A673 (cell line): ENCODE measurements around the gene ASCL2. TPM values are rescaled to one million over a fixed set of nuclear protein-coding genes. Genes with fewer than 3 reads are reported as not detected.

Experiments used
- BruUV-seq: library from RNA; stranded (reverse); fragments of 400-500 nt; replicated peaks from 2 replicates; lab custom pipeline; 2021; lab: Mats Ljungman, UMichigan
- CTCF ChIA-PET: fragments of 300-600 bp; sonication (Branson Sonifier 250); formaldehyde crosslinking; loops from one replicate; lab custom pipeline; 2022; ENCODE audit warnings: antibody characterized with exemption; lab: Charles Lee
- POLR2A ChIA-PET: fragments of 300-600 bp; sonication (Branson Sonifier 250); formaldehyde crosslinking; loops from one replicate; lab custom pipeline; 2022; ENCODE audit warnings: antibody characterized with exemption; ENCODE audit not compliant: low non-redundant PET; lab: Charles Lee
- DNase-seq: peaks from one replicate; pipeline ENCODE4 v3.0.0-alpha.2; 2015; ENCODE audit warnings: low spot score
- H3K27ac ChIP-seq: fragments of 200-600 bp; sonication (generic); 2 replicates; pipeline ENCODE4 v1.5.1; 2016; ENCODE audit warnings: mixed run types, low read depth, mild to moderate bottlenecking, mixed read lengths, antibody characterized with exemption, low read length; ENCODE audit not compliant: poor library complexity, severe bottlenecking
- H3K27me3 ChIP-seq: fragments of 200-600 bp; sonication (generic); replicated peaks from 2 replicates; pipeline ENCODE4 v1.6.1; 2017; ENCODE audit warnings: mixed run types, low read depth, mild to moderate bottlenecking, mixed read lengths, antibody characterized with exemption, low read length; ENCODE audit not compliant: insufficient read depth, poor library complexity
- H3K36me3 ChIP-seq: fragments of 200-600 bp; sonication (generic); 2 replicates; pipeline ENCODE4 v1.6.1; 2016; ENCODE audit warnings: mixed run types, mild to moderate bottlenecking, mixed read lengths, antibody characterized with exemption, low read length; ENCODE audit not compliant: insufficient read depth, poor library complexity, severe bottlenecking
- H3K4me1 ChIP-seq: fragments of 200-600 bp; sonication (generic); 2 replicates; pipeline ENCODE4 v1.6.1; 2017; ENCODE audit warnings: mixed run types, mild to moderate bottlenecking, mixed read lengths, antibody characterized with exemption, low read length; ENCODE audit not compliant: insufficient read depth, poor library complexity, severe bottlenecking
- H3K4me3 ChIP-seq: fragments of 200-600 bp; sonication (generic); 2 replicates; pipeline ENCODE4 v1.5.1; 2016; ENCODE audit warnings: low read depth, mixed run types, mild to moderate bottlenecking, mixed read lengths, low read length; ENCODE audit not compliant: poor library complexity, severe bottlenecking
- H3K9me3 ChIP-seq: fragments of 200-600 bp; sonication (generic); 2 replicates; pipeline ENCODE4 v1.6.1; 2016; ENCODE audit warnings: mixed run types, low read depth, mild to moderate bottlenecking, mixed read lengths, antibody characterized with exemption, low read length; ENCODE audit not compliant: poor library complexity, severe bottlenecking
- EZH2 ChIP-seq: fragments of 200-600 bp; sonication (generic); IDR thresholded peaks from 2 replicates; pipeline ENCODE4 v1.6.1; 2017; ENCODE audit warnings: borderline replicate concordance, low read depth, mild to moderate bottlenecking, mixed read lengths, antibody characterized with exemption, low read length; ENCODE audit not compliant: poor library complexity, severe bottlenecking
- intact Hi-C: fragments of 100-400 bp; cut with micrococcal nuclease; formaldehyde crosslinking; loops from one replicate; pipeline ENCODE4 v1.10.0; 2022; ENCODE audit not compliant: unreplicated experiment
- total RNA-seq: library from RNA; stranded (reverse); gene quantifications from 2 replicates; pipeline ENCODE4 v1.2.3, GENCODE V29; 2021
- TF ChIP-seq, protein P1 (sequence below): fragments of 300-800, 200-600 bp; sonication (generic); conservative IDR thresholded peaks from 2 replicates; pipeline ENCODE4 v1.5.1; 2017; ENCODE audit warnings: low read depth, mild to moderate bottlenecking, antibody characterized with exemption, low read length, moderate library complexity, mixed read lengths

ASCL2 gene
- total RNA-seq, 1 experiment from 2014 or later, result not detected

DNA sequence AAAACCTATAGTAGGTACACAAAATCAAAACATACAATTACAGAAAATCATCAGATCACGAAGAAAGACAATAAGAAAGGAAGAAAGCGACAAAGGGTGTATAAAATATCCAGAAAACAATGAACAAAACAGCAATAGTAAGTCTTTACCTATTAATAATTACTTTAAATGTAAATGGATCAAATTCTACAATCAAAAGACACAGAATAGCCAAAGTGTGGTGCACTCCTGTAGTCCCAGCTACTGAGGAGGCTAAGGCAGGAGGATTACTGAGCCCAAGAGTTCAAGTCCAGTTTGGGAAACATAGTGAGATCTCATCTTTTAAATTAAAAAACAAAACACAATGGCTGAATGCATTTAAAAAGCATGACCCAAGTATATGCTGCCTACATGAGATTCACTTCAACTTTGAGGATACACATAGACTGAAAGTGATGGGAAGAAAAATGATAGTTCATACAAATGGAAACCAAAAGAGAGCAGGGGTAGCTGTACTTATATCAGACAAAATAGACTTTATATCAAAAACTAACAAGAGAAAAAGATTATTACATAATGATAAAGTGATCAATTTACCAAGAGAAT lies 40.6 kb downstream of the ASCL2 start:
- no peaks in the 10 kb centered on the region for H3K4me1 ChIP-seq
- intact Hi-C loops, result no loop called here
- H3K36me3 ChIP-seq, result no peaks in the 10 kb centered on the region
- TF ChIP-seq, protein P1, sequence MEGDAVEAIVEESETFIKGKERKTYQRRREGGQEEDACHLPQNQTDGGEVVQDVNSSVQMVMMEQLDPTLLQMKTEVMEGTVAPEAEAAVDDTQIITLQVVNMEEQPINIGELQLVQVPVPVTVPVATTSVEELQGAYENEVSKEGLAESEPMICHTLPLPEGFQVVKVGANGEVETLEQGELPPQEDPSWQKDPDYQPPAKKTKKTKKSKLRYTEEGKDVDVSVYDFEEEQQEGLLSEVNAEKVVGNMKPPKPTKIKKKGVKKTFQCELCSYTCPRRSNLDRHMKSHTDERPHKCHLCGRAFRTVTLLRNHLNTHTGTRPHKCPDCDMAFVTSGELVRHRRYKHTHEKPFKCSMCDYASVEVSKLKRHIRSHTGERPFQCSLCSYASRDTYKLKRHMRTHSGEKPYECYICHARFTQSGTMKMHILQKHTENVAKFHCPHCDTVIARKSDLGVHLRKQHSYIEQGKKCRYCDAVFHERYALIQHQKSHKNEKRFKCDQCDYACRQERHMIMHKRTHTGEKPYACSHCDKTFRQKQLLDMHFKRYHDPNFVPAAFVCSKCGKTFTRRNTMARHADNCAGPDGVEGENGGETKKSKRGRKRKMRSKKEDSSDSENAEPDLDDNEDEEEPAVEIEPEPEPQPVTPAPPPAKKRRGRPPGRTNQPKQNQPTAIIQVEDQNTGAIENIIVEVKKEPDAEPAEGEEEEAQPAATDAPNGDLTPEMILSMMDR, result no peak
- TF ChIP-seq EZH2, result no peak
- no peak for DNase-seq
- H3K4me3 ChIP-seq, result no peak overlapping the region
- BruUV-seq, result no TSS peak
- ChIA-PET CTCF (no interaction called here), POLR2A (no interaction called here)
- no peak overlapping the region for H3K27ac ChIP-seq
- H3K9me3 ChIP-seq, result peaks cover 6% of the 10 kb centered on the region
- peaks cover 6% of the 10 kb centered on the region for H3K27me3 ChIP-seq

DNA sequence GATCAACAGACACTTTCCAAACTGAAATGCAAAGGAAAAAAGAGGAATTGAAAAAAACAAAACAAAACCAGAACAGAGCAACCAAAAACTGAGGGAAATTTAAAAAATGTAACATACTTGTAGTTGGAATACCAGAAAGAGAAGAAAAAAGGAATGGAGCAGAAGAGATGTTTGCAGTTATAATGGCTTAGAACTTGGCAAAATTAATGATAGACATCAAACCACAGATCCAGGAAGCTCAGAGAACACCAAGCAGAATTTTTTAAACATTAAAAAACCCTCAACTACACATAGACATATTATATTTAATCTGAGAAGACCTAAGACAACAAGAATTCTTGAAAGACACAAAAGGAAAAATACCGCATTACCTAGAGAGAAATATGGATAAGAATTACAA lies 46.1 kb downstream of the ASCL2 start:
- no peaks in the 10 kb centered on the region for H3K36me3 ChIP-seq
- no TSS peak for BruUV-seq
- H3K27me3 ChIP-seq, result peaks cover 3% of the 10 kb centered on the region
- no peak for TF ChIP-seq EZH2
- TF ChIP-seq, protein P1, result no peak
- no peak overlapping the region for H3K4me3 ChIP-seq
- ChIA-PET CTCF (no interaction called here), POLR2A (interaction anchor here (0.6 kb wide), 1 partner anchor 531 kb away, joined by 3 read pairs; no protein-coding TSS in a partner anchor)
- intact Hi-C loops, result no loop called here
- no peak overlapping the region for H3K27ac ChIP-seq
- no peaks in the 10 kb centered on the region for H3K4me1 ChIP-seq
- H3K9me3 ChIP-seq, result no peaks in the 10 kb centered on the region
- no peak for DNase-seq

DNA sequence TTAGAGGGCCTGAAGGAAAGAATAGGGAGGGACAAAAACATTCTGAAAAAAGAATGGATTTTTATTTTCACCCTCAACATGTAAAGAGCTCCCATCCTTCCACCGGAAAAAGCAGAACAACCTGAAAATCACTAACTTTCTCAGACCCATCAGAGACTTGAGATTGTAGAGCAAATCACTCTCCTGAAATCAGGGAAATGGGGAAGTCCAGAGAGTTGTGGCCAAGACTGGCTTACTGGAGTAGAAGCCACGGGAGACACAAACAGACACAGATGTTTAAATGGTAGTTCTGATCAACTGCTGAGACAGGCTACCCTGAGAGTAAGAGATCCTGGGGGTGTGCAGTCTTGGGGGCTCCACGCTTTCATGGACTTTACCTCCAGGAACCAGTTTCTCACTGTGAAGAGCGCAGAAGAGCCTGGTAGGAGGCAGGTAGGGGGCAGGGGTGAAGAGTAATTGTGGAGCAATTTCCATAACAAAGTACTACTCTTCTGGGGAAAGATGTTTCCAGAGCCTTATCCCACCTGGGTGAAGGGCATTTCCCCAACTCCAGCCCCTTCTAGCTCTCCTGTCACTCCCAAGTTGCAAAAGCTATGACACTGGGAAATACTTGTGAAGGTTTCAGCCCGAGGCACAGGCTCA lies 47.1 kb downstream of the ASCL2 start:
- TF ChIP-seq EZH2, result no peak
- CTCF ChIA-PET, result no interaction called here

DNA sequence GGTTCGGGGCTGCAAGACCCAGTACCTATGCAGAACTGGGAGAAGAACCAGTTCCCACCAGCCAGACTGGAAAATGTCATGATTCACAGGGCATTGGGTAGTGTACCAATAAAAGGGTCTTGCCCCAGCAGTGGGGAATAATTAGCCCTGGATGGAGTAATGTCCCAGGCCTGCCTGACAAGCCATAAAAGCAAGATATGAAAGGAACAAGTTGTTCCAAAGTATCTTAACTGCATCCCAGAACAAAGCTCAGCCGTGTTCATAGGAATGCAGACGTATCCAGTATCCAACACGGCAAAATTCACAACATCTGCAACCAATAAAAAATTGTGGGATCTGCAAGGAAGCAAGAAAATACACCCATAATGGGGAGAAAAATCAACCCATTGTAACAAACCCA lies 47.9 kb downstream of the ASCL2 start:
- no peaks in the 10 kb centered on the region for H3K4me1 ChIP-seq
- no peak for DNase-seq
- intact Hi-C loops, result no loop called here
- CTCF ChIA-PET, result no interaction called here
- TF ChIP-seq EZH2, result no peak
- TF ChIP-seq, protein P1, result no peak
- no peaks in the 10 kb centered on the region for H3K36me3 ChIP-seq
- peaks cover 3% of the 10 kb centered on the region for H3K27me3 ChIP-seq
- BruUV-seq, result no TSS peak
- no peak overlapping the region for H3K4me3 ChIP-seq
- POLR2A ChIA-PET, result no interaction called here
- H3K9me3 ChIP-seq, result no peaks in the 10 kb centered on the region
- H3K27ac ChIP-seq, result no peak overlapping the region

More for the DNA sequence above, 47.1 kb downstream of the ASCL2 start:
- DNase-seq, result no peak
- POLR2A ChIA-PET, result no interaction called here
- intact Hi-C loops, result no loop called here
- H3K4me3 ChIP-seq, result no peak overlapping the region
- no peaks in the 10 kb centered on the region for H3K36me3 ChIP-seq
- H3K9me3 ChIP-seq, result no peaks in the 10 kb centered on the region
- H3K4me1 ChIP-seq, result no peaks in the 10 kb centered on the region
- BruUV-seq, result no TSS peak
- H3K27me3 ChIP-seq, result peaks cover 3% of the 10 kb centered on the region
- H3K27ac ChIP-seq, result no peak overlapping the region
